Measurements from ENCODE around the gene CAMK2G.

Gene CAMK2G

DNA sequence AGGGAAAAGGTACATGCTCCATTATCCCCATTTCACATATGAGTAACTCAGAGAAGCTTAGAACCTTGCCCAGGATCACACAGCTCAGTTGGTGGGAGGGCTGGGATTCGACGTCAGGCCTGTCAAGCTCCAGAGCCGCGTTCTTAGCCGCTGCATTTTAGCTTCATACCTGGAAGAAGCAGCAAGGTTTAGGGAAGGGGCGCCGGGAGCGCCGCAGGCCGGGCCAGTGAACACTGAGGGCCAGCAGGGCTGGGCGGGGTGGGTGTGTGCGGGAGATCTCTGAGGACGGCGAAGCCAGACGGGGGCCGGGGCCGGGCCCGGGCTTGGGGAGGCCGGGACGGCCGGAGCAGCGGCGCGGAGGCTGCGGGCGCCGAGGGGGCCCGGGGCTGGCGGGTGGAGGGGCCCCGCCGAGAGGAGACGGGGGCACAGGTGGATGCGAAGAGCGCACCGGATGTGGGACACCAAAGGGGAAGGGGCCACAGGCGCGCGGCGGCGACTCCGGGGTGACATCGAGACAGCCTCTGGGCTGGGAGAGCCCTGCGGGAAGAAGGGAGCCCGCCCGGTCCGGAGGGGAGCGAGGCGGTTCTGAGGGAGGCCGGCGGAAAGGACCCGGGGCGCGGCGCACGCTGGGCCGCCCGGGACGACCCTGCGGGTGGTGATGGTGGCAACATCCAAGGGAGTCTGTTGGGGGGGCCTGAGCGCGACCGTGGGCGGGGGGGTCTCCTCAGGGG is 63.5 kb downstream of the CAMK2G start:
- Histone ChIP-seq H4K8ac (ENCODE audit: low read depth, low read length) (no peak overlapping the region), H2AFZ (ENCODE audit: low read length) (peak overlapping the region; percentile 95), H3K36me3 (replicated peaks in 1 of 2; ENCODE audit: control insufficient read depth in 2 of 2, insufficient read depth in 2 of 2, low read length in 2 of 2) (peaks cover 25 to 59% of the 10 kb centered on the region in 2 donors), H3K27me3 (ENCODE audit: control insufficient read depth in 3 of 3, insufficient read depth in 3 of 3, low read depth in 1 of 3, low read length in 3 of 3) (no peaks in the 10 kb centered on the region), H3K4me2 (ENCODE audit: insufficient read depth, low read length, poor library complexity, severe bottlenecking) (peak overlapping the region; percentile 84), H2BK5ac (ENCODE audit: low read length) (peak overlapping the region; percentile 77), H2BK12ac (ENCODE audit: low read length) (no peak overlapping the region), H3K18ac (ENCODE audit: low read length) (peak overlapping the region; percentile 92), H3K9ac (ENCODE audit: low read depth, low read length, poor library complexity) (peak overlapping the region; percentile 96), H3K9me3 (replicated peaks in 1 of 2; ENCODE audit: control insufficient read depth in 2 of 2, insufficient read depth in 1 of 2, low read depth in 1 of 2, low read length in 2 of 2) (no peaks in the 10 kb centered on the region), H3K4me1 (ENCODE audit: control insufficient read depth in 2 of 2, insufficient read depth in 1 of 2, low read depth in 1 of 2, low read length in 2 of 2) (peaks cover 0 to 6% of the 10 kb centered on the region in 2 donors), H3K4me3 (ENCODE audit: low read length in 2 of 2) (peak overlapping the region; percentile 87 to 97), H2BK15ac (ENCODE audit: low read length) (peak overlapping the region; percentile 51), H2BK120ac (ENCODE audit: low read depth, low read length) (no peak overlapping the region), H3K79me1 (ENCODE audit: low read depth, low read length) (no peaks in the 10 kb centered on the region), H3K23ac (ENCODE audit: low read depth, low read length, poor library complexity) (peak overlapping the region; percentile 97), H3K27ac (replicated peaks; ENCODE audit: low read length) (no peak overlapping the region), H2AK5ac (ENCODE audit: low read depth, low read length) (no peak overlapping the region), H3K4ac (ENCODE audit: low read length) (no peak overlapping the region), H4K91ac (ENCODE audit: low read depth, low read length, poor library complexity) (no peak overlapping the region), H3K14ac (ENCODE audit: low read length) (no peak overlapping the region)
- no CpG with 5 or more reads among the region's 63 CpGs for WGBS, 2 donors (ENCODE audit: extremely low coverage in 2 of 2, insufficient read length in 2 of 2, insufficient replicate concordance in 1 of 2)
- no peak for DNase-seq (ENCODE audit: low spot score)

DNA sequence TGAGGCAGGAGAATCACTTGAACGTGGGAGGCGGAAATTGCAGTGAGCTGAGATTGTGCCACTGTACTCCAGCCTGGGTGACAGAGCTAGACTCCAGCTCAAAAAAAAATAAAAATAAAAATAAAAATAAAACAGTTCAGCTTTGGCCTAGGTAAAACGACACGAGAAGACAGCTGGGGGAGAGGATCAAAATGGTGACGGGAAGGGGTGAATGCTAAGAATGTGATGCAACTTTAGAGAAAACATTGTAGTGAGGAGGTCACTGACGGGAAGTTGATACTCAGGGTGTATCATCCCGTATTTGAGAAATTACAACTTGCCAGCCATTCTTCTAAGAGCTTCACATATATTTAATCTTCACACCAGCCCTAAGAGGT is 64.0 kb downstream of the CAMK2G start:
- Histone ChIP-seq H2BK12ac (ENCODE audit: low read length) (no peak overlapping the region), H3K9ac (ENCODE audit: low read depth, low read length, poor library complexity) (no peak overlapping the region), H3K23ac (ENCODE audit: low read depth, low read length, poor library complexity) (no peak overlapping the region), H2BK120ac (ENCODE audit: low read depth, low read length) (no peak overlapping the region), H3K4me2 (ENCODE audit: insufficient read depth, low read length, poor library complexity, severe bottlenecking) (peak overlapping the region; percentile 84), H3K4me1 (ENCODE audit: control insufficient read depth in 2 of 2, insufficient read depth in 1 of 2, low read depth in 1 of 2, low read length in 2 of 2) (peaks cover 0 to 6% of the 10 kb centered on the region in 2 donors), H3K14ac (ENCODE audit: low read length) (no peak overlapping the region), H4K8ac (ENCODE audit: low read depth, low read length) (no peak overlapping the region), H3K4me3 (ENCODE audit: low read length in 2 of 2) (peak overlapping the region in 1 of 2 donors; percentile 87), H2BK5ac (ENCODE audit: low read length) (no peak overlapping the region), H3K9me3 (replicated peaks in 1 of 2; ENCODE audit: control insufficient read depth in 2 of 2, insufficient read depth in 1 of 2, low read depth in 1 of 2, low read length in 2 of 2) (no peaks in the 10 kb centered on the region), H2AK5ac (ENCODE audit: low read depth, low read length) (no peak overlapping the region), H3K27ac (replicated peaks; ENCODE audit: low read length) (no peak overlapping the region), H3K36me3 (replicated peaks in 1 of 2; ENCODE audit: control insufficient read depth in 2 of 2, insufficient read depth in 2 of 2, low read length in 2 of 2) (peaks cover 27 to 59% of the 10 kb centered on the region in 2 donors), H3K18ac (ENCODE audit: low read length) (no peak overlapping the region), H3K27me3 (ENCODE audit: control insufficient read depth in 3 of 3, insufficient read depth in 3 of 3, low read depth in 1 of 3, low read length in 3 of 3) (no peaks in the 10 kb centered on the region), H2AFZ (ENCODE audit: low read length) (peak overlapping the region; percentile 95), H3K79me1 (ENCODE audit: low read depth, low read length) (no peaks in the 10 kb centered on the region), H2BK15ac (ENCODE audit: low read length) (no peak overlapping the region), H3K4ac (ENCODE audit: low read length) (no peak overlapping the region), H4K91ac (ENCODE audit: low read depth, low read length, poor library complexity) (no peak overlapping the region)
- no CpG with 5 or more reads among the region's 7 CpGs for WGBS, 2 donors (ENCODE audit: extremely low coverage in 2 of 2, insufficient read length in 2 of 2, insufficient replicate concordance in 1 of 2)
- DNase-seq (ENCODE audit: low spot score) = no peak

DNA sequence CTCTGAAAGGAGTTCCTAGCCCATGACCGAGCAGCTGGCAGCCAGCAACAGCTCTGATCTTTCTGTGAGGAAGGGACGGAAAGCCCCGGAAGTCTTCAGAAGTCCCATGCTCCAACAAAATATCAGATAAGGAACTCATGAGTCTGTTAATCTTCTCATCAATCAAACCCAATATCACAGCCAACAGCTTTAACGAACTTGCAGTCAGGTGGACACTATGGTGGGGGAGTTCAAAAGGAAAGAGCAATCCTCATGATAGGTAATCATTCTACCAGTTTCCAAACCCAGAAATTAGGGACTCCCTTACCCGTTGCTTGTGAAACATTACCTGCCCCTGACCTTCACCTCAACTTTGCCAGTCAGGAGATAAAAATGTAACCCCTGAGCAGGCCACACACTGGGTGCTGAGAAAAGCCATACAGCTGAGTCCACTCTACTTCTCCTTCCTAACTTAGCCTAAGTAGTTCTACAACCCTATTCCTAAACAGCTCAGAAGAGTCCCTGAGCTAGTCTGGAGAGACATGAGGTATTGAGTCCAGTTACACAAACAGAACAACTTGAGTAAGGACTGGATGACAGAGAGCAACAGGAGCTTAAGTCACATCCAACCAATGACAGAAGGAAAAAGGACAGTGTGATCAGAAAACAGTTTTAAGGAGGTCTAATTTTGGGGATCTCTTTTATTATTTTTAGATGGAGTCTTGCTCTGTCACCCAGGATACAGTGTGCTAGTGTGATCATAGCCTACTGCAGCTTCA is 65.1 kb downstream of the CAMK2G start:
- no peak for DNase-seq (ENCODE audit: low spot score)
- H3K79me1 ChIP-seq (ENCODE audit: low read depth, low read length) = no peaks in the 10 kb centered on the region
- no peak overlapping the region for H2BK5ac ChIP-seq (ENCODE audit: low read length)
- no peaks in the 10 kb centered on the region for H3K27me3 ChIP-seq (ENCODE audit: control insufficient read depth in 3 of 3, insufficient read depth in 3 of 3, low read depth in 1 of 3, low read length in 3 of 3)
- WGBS, 2 donors (ENCODE audit: extremely low coverage in 2 of 2, insufficient read length in 2 of 2, insufficient replicate concordance in 1 of 2) = no CpG with 5 or more reads among the region's 5 CpGs
- no peak overlapping the region for H2BK12ac ChIP-seq (ENCODE audit: low read length)
- no peak overlapping the region for H2AFZ ChIP-seq (ENCODE audit: low read length)
- peaks cover 25 to 59% of the 10 kb centered on the region in 2 donors for H3K36me3 ChIP-seq (replicated peaks in 1 of 2; ENCODE audit: control insufficient read depth in 2 of 2, insufficient read depth in 2 of 2, low read length in 2 of 2)
- peaks cover 0 to 6% of the 10 kb centered on the region in 2 donors for H3K4me1 ChIP-seq (ENCODE audit: control insufficient read depth in 2 of 2, insufficient read depth in 1 of 2, low read depth in 1 of 2, low read length in 2 of 2)
- no peak overlapping the region for H3K4me3 ChIP-seq (ENCODE audit: low read length in 2 of 2)
- H3K9ac ChIP-seq (ENCODE audit: low read depth, low read length, poor library complexity) = no peak overlapping the region
- H2BK15ac ChIP-seq (ENCODE audit: low read length) = no peak overlapping the region
- no peak overlapping the region for H2AK5ac ChIP-seq (ENCODE audit: low read depth, low read length)
- no peaks in the 10 kb centered on the region for H3K9me3 ChIP-seq (replicated peaks in 1 of 2; ENCODE audit: control insufficient read depth in 2 of 2, insufficient read depth in 1 of 2, low read depth in 1 of 2, low read length in 2 of 2)
- no peak overlapping the region for H3K27ac ChIP-seq (replicated peaks; ENCODE audit: low read length)
- no peak overlapping the region for H3K18ac ChIP-seq (ENCODE audit: low read length)
- H3K4me2 ChIP-seq (ENCODE audit: insufficient read depth, low read length, poor library complexity, severe bottlenecking) = no peak overlapping the region
- no peak overlapping the region for H4K8ac ChIP-seq (ENCODE audit: low read depth, low read length)
- H3K4ac ChIP-seq (ENCODE audit: low read length) = no peak overlapping the region
- H3K23ac ChIP-seq (ENCODE audit: low read depth, low read length, poor library complexity) = no peak overlapping the region
- H4K91ac ChIP-seq (ENCODE audit: low read depth, low read length, poor library complexity) = no peak overlapping the region
- H2BK120ac ChIP-seq (ENCODE audit: low read depth, low read length) = no peak overlapping the region
- H3K14ac ChIP-seq (ENCODE audit: low read length) = no peak overlapping the region

Data from neuronal stem cell (in vitro differentiated cells).